NCI-H82 (cell line): ENCODE measurements around the gene N4BP2L2.

Experiments
- DNase-seq: peaks from one replicate; lab custom pipeline; 2025; lab: John Stamatoyannopoulos, UW

N4BP2L2 gene

DNA sequence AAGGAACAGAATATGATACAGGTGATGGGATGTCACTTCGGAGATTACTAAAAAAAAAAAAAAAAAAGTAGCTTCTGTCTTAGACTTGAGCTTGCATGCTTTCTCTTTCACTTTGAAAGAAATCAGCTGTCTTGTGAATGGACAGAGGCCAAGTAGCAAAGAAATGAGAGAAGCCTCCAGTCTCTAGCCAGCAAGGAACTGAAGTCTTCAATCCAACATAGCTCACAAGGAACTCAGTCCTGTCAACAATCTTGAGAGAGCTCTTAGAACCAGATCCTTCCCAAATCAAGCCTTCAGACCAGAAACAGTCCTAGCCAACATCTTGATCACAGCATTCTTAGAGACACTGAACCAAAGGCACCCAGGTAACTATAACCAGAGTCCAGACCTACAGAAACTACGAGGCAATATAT is 7.7 kb downstream of the N4BP2L2 start:
- no peak for DNase-seq

DNA sequence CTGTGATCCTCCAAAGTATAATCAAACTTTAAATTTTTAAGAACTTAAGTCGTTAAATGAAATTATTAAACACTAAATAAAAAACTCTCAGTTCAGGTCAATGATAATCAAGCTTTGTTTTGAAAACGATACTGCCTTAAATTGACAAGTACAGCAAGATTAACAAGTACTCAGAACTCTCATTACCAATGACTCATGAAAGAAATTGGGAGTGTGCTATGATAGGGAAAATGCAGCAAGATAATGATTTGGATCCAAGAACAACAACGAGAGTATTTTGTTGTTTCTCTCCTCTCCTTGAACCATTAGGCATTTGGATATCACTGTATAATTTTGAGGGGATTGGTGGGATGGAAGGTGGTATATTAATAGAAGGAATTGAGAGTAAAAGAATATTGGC is 10.2 kb downstream of the N4BP2L2 start:
- no peak for DNase-seq

DNA sequence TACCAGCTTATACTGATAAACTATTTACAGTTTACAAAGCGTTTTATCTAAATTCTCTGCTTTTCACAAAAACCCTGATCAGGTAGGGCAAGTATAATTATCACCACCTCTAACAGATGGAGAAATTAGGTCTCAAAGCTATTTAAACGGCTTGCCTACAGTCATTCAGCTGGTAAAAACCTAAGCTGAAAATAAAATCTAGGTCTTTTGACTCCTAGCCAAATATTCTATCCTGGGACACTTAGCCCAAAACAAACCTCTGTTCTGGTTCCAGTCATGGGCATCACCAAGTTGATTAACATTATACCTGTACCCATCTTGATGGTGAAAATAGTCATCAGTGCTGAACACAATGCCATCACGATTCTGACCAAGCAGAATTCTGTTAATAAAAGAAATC is 11.4 kb downstream of the N4BP2L2 start:
- no peak for DNase-seq

DNA sequence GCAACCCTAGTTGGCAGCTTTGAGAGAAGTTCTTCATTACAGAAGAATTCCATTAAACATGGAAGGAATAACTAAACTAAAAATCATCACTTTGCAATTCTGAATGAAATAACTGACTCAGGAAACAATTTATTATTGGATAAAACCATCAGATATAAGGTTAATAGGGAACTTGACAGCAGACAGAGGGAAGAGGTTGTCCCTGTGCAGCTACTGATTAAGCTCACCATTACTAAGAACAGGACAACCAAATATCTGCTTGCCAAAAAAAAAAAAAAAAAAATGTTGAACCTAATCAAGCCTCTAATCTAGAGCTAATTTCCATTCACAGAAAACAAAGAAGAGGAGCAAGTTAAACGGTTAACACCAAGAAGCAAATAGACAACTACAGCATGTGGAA is 12.8 kb downstream of the N4BP2L2 start:
- no peak for DNase-seq

DNA sequence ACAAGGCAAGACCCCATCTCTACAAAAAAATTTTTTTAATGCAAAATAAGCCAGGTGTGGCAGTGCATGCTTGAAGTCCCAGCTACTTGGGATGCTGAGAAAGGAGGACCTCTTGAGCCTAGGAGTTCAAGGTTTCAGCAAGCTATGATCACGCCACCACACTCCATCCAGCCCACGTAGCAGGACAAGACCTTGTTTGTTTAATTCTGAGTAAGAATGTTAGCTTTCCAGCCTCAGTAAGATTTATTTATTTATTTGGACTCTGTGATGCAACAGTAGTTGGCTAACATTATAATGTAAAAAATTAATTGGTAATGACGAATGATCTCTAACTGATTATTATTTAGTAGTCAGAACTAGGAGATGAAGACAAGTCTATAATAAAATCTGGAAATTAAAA is 23.3 kb downstream of the N4BP2L2 start:
- DNase-seq = no peak

DNA sequence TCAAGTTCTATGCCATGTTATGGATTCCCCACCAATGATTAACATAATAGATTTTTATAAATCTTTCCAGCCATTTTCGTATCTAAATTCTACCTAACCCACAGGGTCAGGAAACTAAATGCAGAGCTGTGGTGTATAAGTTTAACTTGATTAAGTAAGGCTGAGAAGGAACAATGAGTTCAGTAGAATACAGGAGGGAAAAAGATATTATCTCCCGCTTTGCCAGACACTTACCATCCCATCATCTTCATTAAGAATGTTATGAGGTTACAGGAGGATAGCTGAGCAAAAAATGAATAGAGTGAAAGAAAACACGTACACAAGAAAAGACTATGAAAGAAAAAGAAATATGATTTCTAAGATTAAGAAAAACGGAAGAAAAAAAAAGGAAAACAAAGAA is 27.1 kb downstream of the N4BP2L2 start:
- no peak for DNase-seq

DNA sequence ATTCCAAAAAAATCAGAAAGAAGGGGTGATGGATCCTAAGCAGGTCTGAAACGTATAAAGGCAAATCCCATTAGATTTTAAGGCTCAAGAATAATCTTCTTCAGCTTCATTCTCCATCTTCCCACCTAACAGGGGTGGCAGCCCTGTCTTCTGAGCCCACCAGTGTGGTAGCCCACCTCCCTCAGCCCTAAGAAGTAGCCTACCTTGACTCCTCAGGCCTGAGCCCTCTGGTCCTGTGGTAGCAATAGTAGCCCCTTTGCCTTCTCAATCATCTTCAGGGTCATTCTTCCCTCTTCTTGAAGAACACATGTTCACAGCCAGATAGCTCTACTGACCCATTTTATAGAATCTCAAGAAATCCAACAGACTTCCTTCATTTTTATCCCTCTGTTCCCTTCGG is 33.7 kb downstream of the N4BP2L2 start:
- DNase-seq = peak; percentile 14

DNA sequence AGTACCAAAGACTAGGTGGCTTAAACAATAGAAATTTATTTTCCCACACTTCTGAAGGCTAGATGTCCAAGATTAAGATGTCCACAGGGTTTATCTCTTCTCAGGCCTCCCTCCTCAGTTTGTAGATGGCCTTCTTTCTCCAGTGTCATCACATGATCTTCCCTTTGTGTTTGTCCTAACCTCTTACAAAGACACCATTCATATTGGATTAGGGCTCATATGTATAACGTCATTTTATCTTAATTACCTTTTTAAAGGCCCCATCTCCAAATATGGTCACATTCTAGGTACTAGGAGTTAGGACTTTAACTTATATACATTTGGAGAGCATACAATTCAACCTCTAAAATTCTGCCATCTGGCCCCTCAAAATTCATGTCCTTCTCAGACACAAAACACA is 34.3 kb downstream of the N4BP2L2 start:
- DNase-seq = no peak

DNA sequence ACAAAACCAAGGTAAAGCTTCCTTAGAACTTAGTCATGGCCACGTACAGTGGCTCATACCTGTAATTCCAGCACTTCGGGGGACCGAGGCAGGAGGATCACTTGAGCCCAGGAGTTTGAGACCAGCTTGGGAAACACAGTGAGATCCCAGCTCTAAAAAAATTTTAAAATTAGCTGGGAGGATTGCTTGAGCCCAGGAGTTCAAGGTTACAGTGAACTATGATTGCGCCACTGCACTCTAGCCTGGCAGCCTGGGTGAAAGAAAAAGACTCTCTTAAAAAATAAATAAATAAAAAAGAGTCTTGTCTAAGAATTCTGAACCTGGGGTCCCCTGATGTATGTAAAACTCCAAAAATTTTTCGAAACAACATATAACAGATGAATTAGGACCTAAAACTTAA is 34.9 kb downstream of the N4BP2L2 start:
- DNase-seq = no peak

DNA sequence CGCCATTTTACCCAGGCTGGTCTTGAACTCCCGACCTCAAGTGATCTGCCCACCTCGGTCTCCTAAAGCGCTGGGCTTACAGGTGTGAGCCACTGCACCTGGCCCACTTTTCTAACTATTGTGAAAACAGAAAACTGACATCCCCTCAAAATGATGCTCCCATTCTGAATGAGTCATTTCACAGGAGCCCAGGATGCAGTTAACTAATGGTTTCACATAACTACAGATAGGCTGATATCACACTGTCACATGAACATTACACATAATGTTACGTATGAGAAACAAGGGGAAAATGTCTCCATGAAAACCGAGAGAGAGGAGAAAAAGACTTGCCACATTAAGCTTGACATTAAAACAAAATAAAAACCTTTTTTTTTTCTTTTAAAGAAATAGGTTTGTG is 37.5 kb downstream of the N4BP2L2 start:
- no peak for DNase-seq

DNA sequence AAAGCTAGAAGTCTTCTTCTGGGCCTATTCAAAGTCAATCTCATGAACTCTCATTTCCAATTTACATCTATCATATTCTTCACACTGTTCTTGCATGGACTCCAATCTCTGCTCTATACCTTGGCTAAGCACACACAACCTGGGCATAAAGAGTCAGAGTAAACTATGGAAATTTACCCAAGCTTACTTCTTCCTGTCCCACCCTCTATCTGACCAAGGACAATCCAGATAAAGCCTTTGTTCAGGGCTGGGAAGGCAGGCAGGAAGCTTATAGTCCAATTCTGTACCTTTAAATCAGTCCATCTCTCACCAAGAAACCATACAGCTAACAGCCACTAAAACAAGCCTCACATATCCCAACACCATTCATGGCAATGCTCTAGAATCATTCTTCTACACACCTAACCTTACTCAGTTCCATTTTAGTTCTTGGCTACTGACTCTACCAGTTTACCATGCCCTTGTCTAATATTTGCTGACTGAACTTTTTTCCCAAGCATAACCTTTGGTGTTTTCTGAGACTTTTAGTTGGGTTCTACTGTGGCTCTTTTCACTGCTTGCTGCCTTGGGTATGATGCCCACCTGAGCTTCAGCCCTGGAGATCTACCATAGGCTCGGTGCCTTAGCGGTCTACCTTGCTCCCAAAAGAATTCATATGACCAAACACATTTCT is 38.9 kb downstream of the N4BP2L2 start:
- DNase-seq = no peak

DNA sequence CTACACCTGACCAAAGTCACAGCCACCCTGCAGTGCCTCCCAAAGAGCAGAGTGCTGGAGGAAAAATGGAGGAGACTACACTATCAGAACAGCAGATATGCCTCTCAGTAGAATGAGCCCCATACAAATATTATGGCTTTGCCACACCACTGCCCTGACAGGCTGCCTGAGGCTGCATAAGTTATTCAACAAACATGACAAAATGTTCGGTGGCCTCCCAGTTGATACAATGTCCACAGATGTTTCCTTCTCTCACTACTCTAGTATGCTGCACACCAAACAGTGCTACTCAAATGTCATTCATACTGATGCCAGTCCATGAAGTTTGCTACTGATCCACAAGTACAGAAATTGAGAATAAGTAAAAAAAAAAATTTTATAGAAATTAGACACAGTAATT is 41.0 kb downstream of the N4BP2L2 start:
- no peak for DNase-seq

DNA sequence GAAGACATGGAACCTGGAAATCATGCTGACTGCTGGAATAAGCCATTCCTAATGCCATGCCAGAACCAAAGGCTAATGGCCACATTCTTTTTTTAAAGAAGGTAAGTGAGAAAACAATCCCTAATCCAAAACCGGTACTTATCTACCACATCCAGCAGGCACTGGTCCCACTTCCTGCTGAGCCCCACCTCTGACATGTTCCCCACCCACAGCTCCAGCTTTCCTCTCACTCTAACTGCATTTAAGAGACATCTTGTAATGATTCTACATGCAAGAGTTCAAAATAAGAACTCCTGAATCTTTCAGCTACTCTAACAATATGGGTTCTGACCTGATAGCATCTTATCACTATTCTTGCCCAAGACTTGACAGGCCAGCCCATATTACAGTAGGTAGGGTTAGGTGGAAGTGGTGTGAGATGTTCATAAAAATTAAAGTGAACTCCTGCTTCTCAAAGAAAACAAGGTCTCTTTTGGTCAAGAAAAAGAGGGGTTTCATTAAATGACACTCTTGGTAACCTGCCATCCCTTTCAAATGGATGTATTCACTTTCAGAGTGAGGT is 41.9 kb downstream of the N4BP2L2 start:
- no peak for DNase-seq

DNA sequence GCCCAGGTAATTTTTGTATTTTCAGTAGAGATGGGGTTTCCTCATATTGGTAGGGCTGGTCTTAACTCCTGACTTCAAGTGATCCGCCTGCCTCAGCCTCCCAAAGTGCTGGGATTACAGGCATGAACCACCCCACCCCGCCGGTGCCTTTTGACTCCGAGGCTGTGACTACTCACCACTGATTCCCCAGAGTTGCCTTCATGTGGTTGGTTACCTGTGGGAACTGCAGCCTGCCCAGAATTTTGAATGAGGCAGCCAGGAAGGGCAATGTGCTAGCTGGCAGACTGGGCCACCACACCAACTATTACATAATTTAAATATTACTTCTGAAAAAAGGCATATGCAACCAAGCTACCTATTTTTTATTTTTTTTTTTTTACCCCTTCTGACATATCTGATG is 42.8 kb downstream of the N4BP2L2 start:
- no peak for DNase-seq

DNA sequence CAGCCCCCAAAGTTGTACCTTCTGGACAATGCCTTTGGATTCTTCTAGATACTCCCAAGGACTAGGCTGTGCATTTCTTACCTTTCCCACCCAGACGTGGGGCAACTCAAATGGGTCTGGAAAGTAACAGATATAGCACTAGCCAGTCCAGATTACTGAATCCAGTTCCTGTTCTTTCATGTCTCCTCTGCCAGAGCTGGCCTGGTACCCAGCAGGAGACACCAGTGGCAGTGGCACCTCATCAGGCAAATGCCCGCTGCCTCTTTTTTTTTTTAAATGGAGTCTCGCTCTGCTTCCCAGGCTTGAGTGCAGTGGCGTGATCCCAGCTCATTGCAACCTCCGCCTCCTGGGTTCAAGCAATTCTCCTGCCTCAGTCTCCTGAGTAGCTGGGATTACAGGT is 43.2 kb downstream of the N4BP2L2 start:
- DNase-seq = no peak

DNA sequence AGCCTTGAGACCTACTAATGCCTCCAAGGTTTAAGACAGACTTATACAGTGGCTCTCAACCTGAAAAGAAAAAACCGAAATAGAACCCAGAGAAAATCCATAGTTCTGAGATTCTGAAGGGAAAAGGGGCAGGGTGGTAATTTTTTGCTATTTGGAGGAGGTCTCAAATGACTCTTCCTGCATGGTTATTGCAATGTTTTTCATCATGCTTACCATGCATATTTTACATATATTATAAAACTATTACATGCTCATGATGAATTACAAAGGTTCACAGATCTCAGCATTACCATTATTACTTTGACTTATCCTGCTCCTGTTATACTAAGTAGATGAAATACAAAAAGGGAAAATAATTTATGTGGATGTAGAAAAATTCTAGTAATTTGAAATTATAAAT is 47.6 kb downstream of the N4BP2L2 start:
- no peak for DNase-seq

DNA sequence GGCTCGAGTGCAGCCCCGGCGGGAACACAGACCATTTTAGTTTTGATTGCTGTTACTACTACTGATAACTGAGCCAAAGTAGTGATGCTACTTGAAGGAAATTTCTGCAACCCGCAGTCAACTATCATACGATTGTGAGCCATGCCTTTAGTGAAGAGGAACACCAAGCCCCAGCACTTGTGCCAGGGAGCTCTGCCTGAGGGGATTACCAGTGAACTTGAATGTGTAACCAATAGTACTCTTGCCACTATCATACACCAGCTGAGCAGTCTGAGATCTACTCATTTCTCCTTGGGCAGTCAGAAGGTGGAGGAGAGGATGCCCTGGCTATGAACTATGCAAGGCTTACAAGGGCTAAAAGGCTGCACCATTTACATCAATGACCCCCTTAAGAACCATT is 61.7 kb downstream of the N4BP2L2 start:
- DNase-seq = no peak

DNA sequence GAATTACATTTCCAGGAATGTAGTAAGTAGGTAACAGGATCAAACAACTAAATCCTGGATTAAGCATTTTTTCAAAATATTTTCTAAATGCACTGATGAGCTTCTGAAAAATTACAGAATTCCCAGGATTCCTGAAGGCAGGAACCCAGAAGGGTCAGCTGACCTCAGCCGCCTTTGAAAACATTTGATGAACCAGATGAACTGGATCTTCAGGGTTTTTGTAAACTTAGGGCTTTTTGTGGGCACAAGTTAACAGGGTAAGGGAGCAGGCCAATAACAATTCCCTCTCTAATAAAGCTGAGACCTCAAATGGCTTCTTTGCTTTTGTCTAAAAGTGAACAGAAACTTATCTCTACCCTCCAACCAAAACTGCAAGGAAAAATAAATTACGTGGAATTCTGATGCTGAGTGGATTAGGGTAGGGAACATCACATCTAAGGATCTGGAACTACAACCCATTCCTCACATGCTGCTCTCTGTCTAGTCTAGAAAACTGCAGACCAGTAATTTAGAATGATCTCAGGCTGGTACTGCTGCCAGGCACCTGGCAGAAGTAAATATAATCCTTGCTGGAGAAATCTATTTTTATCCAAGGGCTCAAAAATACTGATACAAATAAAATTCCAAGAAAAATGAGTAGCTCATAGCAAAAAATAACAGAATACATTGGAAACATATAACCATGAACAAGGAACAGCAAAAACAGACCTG is 62.4 kb downstream of the N4BP2L2 start:
- no peak for DNase-seq

DNA sequence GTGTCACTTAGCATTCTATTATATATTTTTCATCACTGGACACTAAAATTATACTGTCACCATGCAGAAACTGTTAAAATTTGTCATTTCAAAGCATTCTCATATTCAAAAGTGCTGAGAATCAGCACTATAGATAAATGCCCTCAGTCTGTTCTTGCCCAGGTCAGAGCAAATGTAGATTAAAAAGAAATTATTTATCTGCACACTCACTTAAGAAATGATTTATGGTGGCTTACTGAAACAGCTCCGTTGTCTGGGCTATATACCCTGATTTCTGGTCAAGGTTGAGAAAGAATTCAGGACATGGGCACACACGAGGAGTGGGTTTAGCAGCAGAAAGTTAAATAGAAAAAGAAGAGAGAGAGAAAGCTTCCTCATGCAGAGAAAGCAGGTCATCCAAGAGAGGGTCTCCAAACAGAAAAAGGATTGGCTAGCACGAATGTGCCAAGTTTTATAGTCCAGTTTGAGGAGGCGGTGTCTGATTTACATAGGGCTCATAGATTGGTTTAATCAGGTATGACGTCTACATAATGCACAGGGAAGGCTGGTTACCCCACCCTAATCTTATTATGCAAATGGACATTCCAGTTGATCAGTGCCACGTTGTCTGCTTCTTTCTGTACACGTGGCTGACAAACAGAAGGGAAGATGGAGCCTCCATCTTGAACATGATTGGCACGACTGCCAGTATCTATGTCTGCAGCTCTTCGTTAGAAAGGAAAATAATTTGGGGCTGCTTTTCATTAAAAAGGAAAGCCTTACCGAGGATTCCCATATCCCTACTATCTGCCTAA is 63.4 kb downstream of the N4BP2L2 start:
- peak; percentile 82 for DNase-seq

DNA sequence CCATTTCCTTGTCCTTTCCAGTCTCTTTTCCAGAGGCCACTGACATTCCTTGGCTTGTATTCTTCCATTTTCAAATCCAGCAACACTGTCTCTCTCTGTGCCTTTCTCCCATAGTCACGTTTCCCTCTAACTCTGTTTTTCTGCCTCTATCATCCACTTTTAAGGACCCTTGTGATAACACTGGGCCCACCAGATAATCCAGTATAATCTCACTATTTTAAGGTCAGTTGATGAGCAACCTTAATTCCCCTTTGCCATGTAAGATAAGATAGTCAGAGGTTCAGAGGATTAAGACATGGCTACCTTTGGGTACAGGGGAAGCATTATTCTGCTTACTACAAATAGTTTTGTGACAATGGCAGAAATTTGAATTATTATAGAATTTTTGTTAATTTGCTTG is 64.9 kb downstream of the N4BP2L2 start:
- DNase-seq = peak; percentile 34

DNA sequence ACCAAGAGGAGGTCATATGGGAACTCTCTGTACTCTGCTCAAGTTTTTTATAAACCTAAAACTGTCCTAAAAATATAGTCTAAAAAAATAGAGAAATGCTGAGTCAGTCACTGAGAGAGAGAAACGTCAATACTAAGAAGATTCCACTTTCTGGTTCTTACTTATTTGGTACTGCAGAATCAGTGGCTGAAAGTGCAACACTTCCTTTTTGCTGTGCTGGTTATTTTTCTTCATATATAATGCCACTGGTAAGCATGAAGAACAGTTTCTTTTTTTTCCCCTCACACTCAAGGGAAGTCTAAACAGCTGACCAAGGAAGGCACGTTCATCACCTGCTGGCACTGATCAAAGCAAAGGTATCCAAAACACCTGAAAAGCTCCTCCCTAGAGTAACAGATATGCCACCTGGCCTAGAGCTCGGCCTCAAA is 66.4 kb downstream of the N4BP2L2 start:
- DNase-seq = no peak

DNA sequence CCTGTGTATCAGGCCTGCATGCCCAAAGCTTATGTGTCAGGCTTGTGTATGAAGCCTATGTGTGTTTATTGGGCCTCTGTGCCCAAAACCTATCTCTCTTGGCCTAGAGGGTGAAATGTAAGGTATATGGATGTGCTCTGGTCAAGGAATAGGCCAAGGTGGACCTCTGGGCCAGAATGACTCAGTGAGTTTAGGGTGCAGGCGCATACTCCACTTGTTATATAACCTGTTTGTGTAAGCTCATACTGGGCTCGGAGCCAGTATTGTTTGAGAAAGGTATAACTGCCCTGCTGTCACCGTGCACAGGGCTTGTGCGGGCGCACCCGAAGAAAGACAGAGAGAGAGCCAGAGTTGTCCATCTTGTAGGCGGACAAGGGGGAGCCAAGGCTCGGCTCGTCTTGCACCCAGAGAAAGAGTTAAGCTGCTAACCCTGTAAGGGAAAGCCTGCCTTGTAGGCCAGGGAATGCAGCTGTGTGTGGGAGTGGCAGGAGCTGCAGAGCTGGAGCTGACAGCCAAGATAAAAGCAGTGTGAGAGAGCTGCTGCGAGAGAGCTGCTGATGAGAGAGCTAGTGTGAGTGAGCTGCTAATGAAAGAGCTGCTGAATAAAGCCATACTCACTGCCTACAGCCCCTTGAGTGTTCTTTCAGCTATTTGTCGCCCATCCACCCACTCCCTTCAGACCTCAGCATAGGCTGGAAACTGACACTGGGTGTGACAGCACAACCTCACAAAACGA is 67.2 kb downstream of the N4BP2L2 start:
- no peak for DNase-seq
